OCI-LY3 (cell line): ENCODE results near the gene MZB1.

ENCODE experiments used
- H2AFZ ChIP-seq: fragments of 200-600, 300-600 bp; shearing (Covaris generic); 2 replicates; pipeline ENCODE4 v1.6.0; 2014; ENCODE audit warnings: antibody characterized with exemption, low read depth, low read length
- H3K27ac ChIP-seq: fragments of 200-600, 300-600 bp; sonication (generic); 2 replicates; pipeline ENCODE4 v1.5.1; 2014; ENCODE audit warnings: mild to moderate bottlenecking, low read length, moderate library complexity, mixed read lengths
- H3K27me3 ChIP-seq: fragments of 200-600, 300-600 bp; sonication (generic); 2 replicates; pipeline ENCODE4 v1.6.1; 2014; ENCODE audit warnings: low read depth, low read length, mixed read lengths
- H3K36me3 ChIP-seq: fragments of 200-600, 300-600 bp; sonication (generic); replicated peaks from 2 replicates; pipeline ENCODE3; 2014; ENCODE audit warnings: low read depth, low read length, mixed read lengths
- H3K4me1 ChIP-seq: fragments of 300-600, 200-600 bp; sonication (generic); 2 replicates; pipeline ENCODE4 v1.6.1; 2014; ENCODE audit warnings: low read length, mixed read lengths
- H3K4me2 ChIP-seq: fragments of 200-600, 300-600 bp; sonication (generic); 2 replicates; pipeline ENCODE4 v1.6.1; 2014; ENCODE audit warnings: low read length, mixed read lengths
- H3K4me3 ChIP-seq: fragments of 300-600, 200-600 bp; sonication (generic); 2 replicates; pipeline ENCODE4 v1.5.1; 2014; ENCODE audit warnings: antibody characterized with exemption, mild to moderate bottlenecking, low read length, moderate library complexity
- H3K79me2 ChIP-seq: fragments of 300-600, 200-600 bp; shearing (Covaris generic); 2 replicates; pipeline ENCODE4 v1.6.1; 2014; ENCODE audit warnings: mild to moderate bottlenecking, low read length, mixed read lengths
- H3K9ac ChIP-seq: fragments of 300-600, 200-600 bp; shearing (Covaris generic); 2 replicates; pipeline ENCODE4 v1.6.0; 2014; ENCODE audit warnings: mild to moderate bottlenecking, low read length, moderate library complexity
- H3K9me3 ChIP-seq: fragments of 200-600, 300-600 bp; shearing (Covaris generic); 2 replicates; pipeline ENCODE4 v1.6.1; 2014; ENCODE audit warnings: low read length, mixed read lengths; ENCODE audit not compliant: insufficient read depth
- H4K20me1 ChIP-seq: fragments of 200-600, 300-600 bp; sonication (generic); 2 replicates; pipeline ENCODE4 v1.6.1; 2016; ENCODE audit warnings: low read length, mixed read lengths; ENCODE audit not compliant: insufficient read depth
- CTCF ChIP-seq: fragments of 200-600, 300-600 bp; sonication (generic); IDR thresholded peaks from 2 replicates; pipeline ENCODE4 v1.5.1; 2014; ENCODE audit warnings: antibody characterized with exemption, low read length, low read depth
- EZH2phosphoT487 ChIP-seq: fragments of 200-600 bp; shearing (Covaris generic); IDR thresholded peaks from 2 replicates; pipeline ENCODE4 v1.6.1; 2018; ENCODE audit warnings: antibody characterized with exemption, mixed run types, low read depth

Gene MZB1

GRCh38 chr5:139391570-139392323, 2.0 kb upstream of the MZB1 start:
- Histone ChIP-seq H3K9me3 (no peaks in the 10 kb centered on the region; the same call in 1 of the 2 replicates), H3K4me1 (peaks cover 41% of the 10 kb centered on the region), H3K79me2 (peaks cover 10% of the 10 kb centered on the region), H4K20me1 (no peaks in the 10 kb centered on the region), H3K27me3 (no peaks in the 10 kb centered on the region), H3K4me3 (peak overlapping the region; percentile 84), H3K4me2 (peak overlapping the region; percentile 92), H3K9ac (peak overlapping the region; percentile 86), H3K27ac (peak overlapping the region; percentile 57), H2AFZ (peak overlapping the region; percentile 51; the same call in 1 of the 2 replicates), H3K36me3 (peaks cover 2% of the 10 kb centered on the region)
- TF ChIP-seq CTCF (no peak), EZH2phosphoT487 (no peak)

DNA sequence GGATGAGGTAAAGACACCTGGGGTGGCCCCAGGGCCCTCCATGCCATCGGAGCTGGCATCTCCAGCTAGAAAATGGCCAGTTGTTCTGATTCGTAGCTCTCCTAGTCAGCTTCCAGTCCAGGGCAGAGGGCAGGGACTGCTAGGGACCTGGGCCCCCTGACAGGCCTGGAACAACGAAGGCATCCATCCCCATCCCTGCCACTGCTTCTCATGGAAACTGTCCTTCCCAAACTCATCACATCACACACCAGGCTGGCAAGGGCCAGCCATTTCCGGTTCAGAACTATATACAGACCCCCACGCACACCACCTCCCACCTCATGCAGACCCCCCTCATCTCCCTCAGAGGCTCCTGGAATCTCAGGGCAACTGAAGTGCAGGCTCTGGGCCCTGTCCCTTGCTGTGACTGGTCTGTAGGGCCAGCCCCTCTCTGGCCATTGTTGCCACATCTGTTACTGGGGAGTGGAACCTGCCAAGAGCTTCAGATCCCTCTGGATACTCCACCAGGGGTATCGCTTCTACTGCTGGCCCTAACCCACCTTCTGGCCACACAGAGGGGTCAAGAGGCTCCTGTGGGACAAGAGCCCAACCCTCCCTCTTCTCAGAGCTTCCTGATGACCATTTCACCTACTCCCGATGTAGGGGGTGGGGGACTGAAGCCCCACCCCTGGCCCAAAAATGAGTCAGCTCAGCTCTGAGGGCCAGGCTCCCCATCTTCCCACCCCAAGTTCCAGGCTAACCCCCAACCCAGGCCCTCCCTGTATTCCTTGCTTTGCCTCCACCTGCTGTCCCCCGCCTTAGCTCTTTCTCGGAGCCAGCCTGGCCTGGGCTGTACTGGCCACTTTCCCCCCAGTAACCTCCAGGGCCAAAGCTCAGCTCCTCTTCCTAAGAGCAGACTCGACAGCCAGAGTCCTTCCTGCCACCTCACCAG, 1.2 kb upstream of the MZB1 start:
- peaks cover 10% of the 10 kb centered on the region for H3K79me2 ChIP-seq
- H3K36me3 ChIP-seq, result peaks cover 2% of the 10 kb centered on the region
- H3K9ac ChIP-seq, result peak overlapping the region; percentile 86; the same call in 1 of the 2 replicates
- peak overlapping the region; percentile 92 for H3K4me2 ChIP-seq
- no peaks in the 10 kb centered on the region; the same call in 1 of the 2 replicates for H3K9me3 ChIP-seq
- H3K4me3 ChIP-seq, result peak overlapping the region; percentile 84
- H4K20me1 ChIP-seq, result no peaks in the 10 kb centered on the region
- peak overlapping the region; percentile 57 for H3K27ac ChIP-seq
- peak overlapping the region; percentile 51; the same call in 1 of the 2 replicates for H2AFZ ChIP-seq
- no peaks in the 10 kb centered on the region for H3K27me3 ChIP-seq
- no peak for TF ChIP-seq CTCF
- no peak for TF ChIP-seq EZH2phosphoT487
- H3K4me1 ChIP-seq, result peaks cover 41% of the 10 kb centered on the region

DNA sequence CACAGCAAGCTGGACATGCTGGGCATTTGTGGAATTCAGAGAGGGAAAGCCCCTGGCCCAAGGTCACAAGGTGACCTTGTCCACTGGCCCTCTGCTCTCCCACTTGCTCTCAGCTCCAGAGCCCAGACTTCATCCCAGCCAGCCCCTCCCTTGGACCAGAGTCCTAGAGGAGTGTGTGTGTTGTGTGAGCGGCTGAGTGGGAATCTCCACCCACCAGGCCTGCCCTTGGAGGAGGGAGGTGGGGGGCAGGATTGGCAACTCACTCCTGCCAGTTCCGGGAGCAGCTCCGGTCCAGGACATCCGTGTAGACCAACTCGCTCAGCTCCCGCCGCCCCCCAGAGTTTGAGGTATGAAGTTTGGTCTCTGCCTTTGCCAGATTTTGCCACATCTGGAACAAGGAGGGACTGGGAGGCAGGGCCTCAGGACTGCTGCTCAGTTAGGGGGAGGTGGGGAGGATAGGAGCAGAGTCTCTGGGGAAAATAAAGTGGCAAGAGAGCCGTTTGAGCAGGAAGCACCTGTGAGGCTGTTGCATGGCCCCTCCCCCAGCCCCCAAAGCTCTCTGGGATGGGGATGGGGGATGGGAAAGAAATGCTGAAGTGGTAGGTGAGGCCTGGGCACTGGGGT, 1.4 kb downstream of the MZB1 start:
- no peak for TF ChIP-seq CTCF
- TF ChIP-seq EZH2phosphoT487, result no peak
- Histone ChIP-seq H3K4me1 (peaks cover 53% of the 10 kb centered on the region), H3K9ac (no peak overlapping the region), H3K79me2 (peaks cover 1% of the 10 kb centered on the region), H3K27me3 (no peaks in the 10 kb centered on the region), H3K27ac (no peak overlapping the region), H3K36me3 (no peaks in the 10 kb centered on the region), H4K20me1 (no peaks in the 10 kb centered on the region), H3K9me3 (no peaks in the 10 kb centered on the region; the same call in 1 of the 2 replicates), H2AFZ (no peak overlapping the region), H3K4me3 (no peak overlapping the region), H3K4me2 (peak overlapping the region; percentile 22; the same call in 1 of the 2 replicates)
